MM.1S (cell line): ENCODE measurements around the gene IFT20.

Experiments used
- EZH2 ChIP-seq: fragments of 300-600 bp; sonication (generic); optimal IDR thresholded peaks from 2 replicates; pipeline ENCODE3; 2017; ENCODE audit warnings: low read depth, mild to moderate bottlenecking, antibody characterized with exemption, low read length, mixed read lengths
- EZH2phosphoT487 ChIP-seq: fragments of 300-600 bp; sonication (generic); IDR thresholded peaks from 2 replicates; pipeline ENCODE4 v1.6.1; 2018; ENCODE audit warnings: antibody characterized with exemption, low read length
- TF ChIP-seq, protein P1 (sequence below): fragments of 300-600 bp; sonication (generic); IDR thresholded peaks from 2 replicates; pipeline ENCODE4 v1.5.1; 2016; ENCODE audit warnings: antibody characterized with exemption, low read length, mixed read lengths

DNA sequence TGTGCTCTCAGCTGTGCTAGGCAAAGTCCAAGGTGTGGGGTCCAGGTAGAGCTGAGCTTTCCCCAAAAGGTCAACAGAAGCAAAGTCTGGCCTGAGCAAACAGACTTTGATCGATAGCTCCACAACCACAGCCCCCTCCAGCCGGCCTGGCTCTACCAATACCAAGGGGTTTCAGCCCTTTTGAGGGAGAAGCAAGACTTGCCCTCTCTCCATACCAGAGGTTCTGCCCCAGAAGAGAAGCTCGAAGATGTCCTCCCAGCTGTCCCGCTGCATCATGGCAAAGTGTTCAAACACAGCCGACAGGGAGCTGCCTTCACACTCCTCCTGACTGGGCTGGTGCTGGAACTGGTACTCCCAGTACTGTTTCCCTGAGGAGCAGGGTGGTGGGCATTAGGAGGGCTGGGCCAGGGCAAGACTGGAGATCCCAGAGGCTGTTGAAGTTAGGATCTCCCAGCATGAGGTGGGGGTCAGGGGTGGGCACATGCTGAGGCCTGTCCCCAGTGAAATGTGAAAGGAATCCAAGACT, 33.1 kb upstream of the IFT20 start:
- TF ChIP-seq EZH2phosphoT487, result no peak
- TF ChIP-seq, protein P1, sequence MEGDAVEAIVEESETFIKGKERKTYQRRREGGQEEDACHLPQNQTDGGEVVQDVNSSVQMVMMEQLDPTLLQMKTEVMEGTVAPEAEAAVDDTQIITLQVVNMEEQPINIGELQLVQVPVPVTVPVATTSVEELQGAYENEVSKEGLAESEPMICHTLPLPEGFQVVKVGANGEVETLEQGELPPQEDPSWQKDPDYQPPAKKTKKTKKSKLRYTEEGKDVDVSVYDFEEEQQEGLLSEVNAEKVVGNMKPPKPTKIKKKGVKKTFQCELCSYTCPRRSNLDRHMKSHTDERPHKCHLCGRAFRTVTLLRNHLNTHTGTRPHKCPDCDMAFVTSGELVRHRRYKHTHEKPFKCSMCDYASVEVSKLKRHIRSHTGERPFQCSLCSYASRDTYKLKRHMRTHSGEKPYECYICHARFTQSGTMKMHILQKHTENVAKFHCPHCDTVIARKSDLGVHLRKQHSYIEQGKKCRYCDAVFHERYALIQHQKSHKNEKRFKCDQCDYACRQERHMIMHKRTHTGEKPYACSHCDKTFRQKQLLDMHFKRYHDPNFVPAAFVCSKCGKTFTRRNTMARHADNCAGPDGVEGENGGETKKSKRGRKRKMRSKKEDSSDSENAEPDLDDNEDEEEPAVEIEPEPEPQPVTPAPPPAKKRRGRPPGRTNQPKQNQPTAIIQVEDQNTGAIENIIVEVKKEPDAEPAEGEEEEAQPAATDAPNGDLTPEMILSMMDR, result no peak
- no peak for TF ChIP-seq EZH2
